ENCODE results near the gene NHLRC3. TPM values are rescaled to one million over a fixed set of nuclear protein-coding genes. Genes with fewer than 3 reads are reported as not detected.

NHLRC3 gene
- total and polyA plus RNA-seq, 9 of the 15 experiments (the other 6 are each of a cell fraction or from before 2014, with no cell fraction given), result 5.5 to 15.3 (median 9.0) TPM

DNA sequence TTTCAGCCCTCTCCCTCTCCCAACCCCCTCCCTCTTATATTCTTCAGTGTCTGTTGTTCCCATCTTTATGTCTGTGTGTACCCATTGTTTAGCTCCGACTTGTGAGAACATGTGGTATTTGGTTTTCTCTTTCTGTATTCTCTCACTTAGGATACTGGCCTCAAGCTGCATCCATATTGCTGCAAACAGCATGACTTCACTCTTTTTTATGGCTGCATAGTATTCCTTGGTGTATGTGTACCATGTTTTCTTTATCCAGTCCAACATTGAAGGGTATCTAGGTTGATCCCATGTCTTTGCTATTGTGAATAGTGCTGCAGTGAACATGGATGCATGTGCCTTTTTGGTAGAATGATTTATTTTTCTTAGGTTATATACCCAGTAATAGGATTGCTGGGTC, 17.8 kb downstream of the NHLRC3 start:
- Histone ChIP-seq H3K4me2 (ENCODE audit: insufficient read depth, low read length) (no peak overlapping the region), H3K4me1 (replicated peaks in 1 of 2; ENCODE audit: control insufficient read depth in 2 of 2, insufficient read depth in 2 of 2, low read length in 2 of 2) (no peaks in the 10 kb centered on the region), H3K79me2 (ENCODE audit: control insufficient read depth, insufficient read depth, low read length) (no peaks in the 10 kb centered on the region), H2AFZ (ENCODE audit: low read depth, low read length) (no peak overlapping the region), H3K27me3 (ENCODE audit: control insufficient read depth in 2 of 2, insufficient read depth in 2 of 2, low read length in 2 of 2) (no peaks in the 10 kb centered on the region), H3K36me3 (ENCODE audit: control insufficient read depth, insufficient read depth, low read length) (no peaks in the 10 kb centered on the region; the same call in 2 of the 3 replicates), H3K9ac (ENCODE audit: insufficient read depth in 1 of 2, low read depth in 2 of 2, low read length in 2 of 2) (no peak overlapping the region), H3K9me3 (replicated peaks; ENCODE audit: control insufficient read depth, insufficient read depth, low read depth, low read length) (no peaks in the 10 kb centered on the region), H3K9me1 (ENCODE audit: control insufficient read depth, insufficient read depth, low read length) (no peaks in the 10 kb centered on the region), H3K4me3 (no peak overlapping the region), H4K20me1 (replicated peaks; ENCODE audit: control insufficient read depth, insufficient read depth, low read length) (no peaks in the 10 kb centered on the region), H3K27ac (ENCODE audit: extremely low read depth, low read depth, low read length) (no peak overlapping the region)
- 50% methylated on average over 1 of the region's 1 CpG for WGBS (ENCODE audit: insufficient coverage, low coverage, missing lambda C conversion rate)
- TF ChIP-seq RBM25 (IDR thresholded peaks at IDR 0.05; ENCODE audit: low read depth, low read length, severe bottlenecking), result peak; percentile 34
- peak; percentile 77 for TF ChIP-seq ZNF146 (CRISPR knock-in tag; IDR thresholded peaks at IDR 0.05; ENCODE audit: unreplicated experiment)
- no peak for TF ChIP-seq CXXC5 (CRISPR knock-in tag; IDR thresholded peaks at IDR 0.05)
- intact Hi-C loops (cut with micrococcal nuclease) (loop anchor here (10.0 kb wide), 2 partner anchors 209 to 559 kb away; no protein-coding TSS in a partner anchor), in situ Hi-C loops (cut with MboI) (no loop called here)
- FAIRE-seq (no peak), ATAC-seq (no peak), DNase-seq (ENCODE audit: extremely low read depth in 1 of 4, low spot score in 3 of 4) (no peak)
- ChIA-PET POLR2A (interaction anchor here (1.3 kb wide), 1 partner anchor 18 kb away, joined by 3 read pairs; the partner anchor contains the start of genes NHLRC3 and PROSER1), CTCF (ENCODE audit: low intra/inter-chr PET ratio) (no interaction called here)
- BruUV-seq (replicated peaks), result no TSS peak

GRCh38 chr13:39058040-39058439, 19.8 kb downstream of the NHLRC3 start:
- ChIA-PET POLR2A (no interaction called here), CTCF (ENCODE audit: low intra/inter-chr PET ratio) (no interaction called here)
- no peaks in the 10 kb centered on the region for H3K27me3 ChIP-seq (ENCODE audit: control insufficient read depth in 2 of 2, insufficient read depth in 2 of 2, low read length in 2 of 2)
- intact Hi-C loops (cut with micrococcal nuclease) (loop anchor here (10.0 kb wide), 2 partner anchors 207 to 557 kb away; no protein-coding TSS in a partner anchor), in situ Hi-C loops (cut with MboI) (no loop called here)
- ATAC-seq, result no peak
- H3K4me2 ChIP-seq (ENCODE audit: insufficient read depth, low read length), result no peak overlapping the region
- no peaks in the 10 kb centered on the region for H3K9me3 ChIP-seq (replicated peaks; ENCODE audit: control insufficient read depth, insufficient read depth, low read depth, low read length)
- FAIRE-seq, result no peak
- H2AFZ ChIP-seq (ENCODE audit: low read depth, low read length), result no peak overlapping the region
- H3K27ac ChIP-seq (ENCODE audit: extremely low read depth, low read depth, low read length), result no peak overlapping the region
- DNase-seq (ENCODE audit: extremely low read depth in 1 of 4, low spot score in 3 of 4), result no peak
- no peak overlapping the region for H3K9ac ChIP-seq (ENCODE audit: insufficient read depth in 1 of 2, low read depth in 2 of 2, low read length in 2 of 2)
- H3K9me1 ChIP-seq (ENCODE audit: control insufficient read depth, insufficient read depth, low read length), result no peaks in the 10 kb centered on the region
- TF ChIP-seq TFE3 (CRISPR knock-in tag; IDR thresholded peaks at IDR 0.05) (no peak), MYNN (IDR thresholded peaks at IDR 0.05) (0 out of 2 replicates have a peak, but pooled peaks have one; percentile 63), MYNN (CRISPR knock-in tag; IDR thresholded peaks at IDR 0.05) (no peak)
- H4K20me1 ChIP-seq (replicated peaks; ENCODE audit: control insufficient read depth, insufficient read depth, low read length), result no peaks in the 10 kb centered on the region
- H3K36me3 ChIP-seq (ENCODE audit: control insufficient read depth, insufficient read depth, low read length), result no peaks in the 10 kb centered on the region
- H3K79me2 ChIP-seq (ENCODE audit: control insufficient read depth, insufficient read depth, low read length), result no peaks in the 10 kb centered on the region
- BruUV-seq (replicated peaks), result no TSS peak
- no peak overlapping the region for H3K4me3 ChIP-seq
- H3K4me1 ChIP-seq (replicated peaks in 1 of 2; ENCODE audit: control insufficient read depth in 2 of 2, insufficient read depth in 2 of 2, low read length in 2 of 2), result no peaks in the 10 kb centered on the region
